WTC11 (cell line): ENCODE data around the gene TRIM10. TPM values are rescaled to one million over a fixed set of nuclear protein-coding genes. Genes with fewer than 3 reads are reported as not detected.

Source experiments
- ATAC-seq: fragments of 200-7000 bp; cut with Tn5 transposase; 2 replicates; pipeline ENCODE4 v1.10.0; 2021; ENCODE audit warnings: mild to moderate bottlenecking, moderate library complexity
- CTCF ChIA-PET: fragments of 300-600 bp; sonication (Branson Sonifier 250); formaldehyde crosslinking; loops from one replicate; lab custom pipeline; 2021; ENCODE audit warnings: antibody characterized with exemption; lab: Charles Lee
- POLR2A ChIA-PET: fragments of 350-600 bp; sonication (Branson Sonifier 250); formaldehyde crosslinking; loops from one replicate; lab custom pipeline; 2021; ENCODE audit warnings: antibody characterized with exemption; lab: Charles Lee
- DNase-seq: peaks from one replicate; pipeline ENCODE4 v3.0.0; 2021; ENCODE audit warnings: low spot score
- H3K27ac Mint-ChIP-seq: 2 replicates; pipeline ENCODE4 v1.8.0; 2021; ENCODE audit warnings: mixed read lengths
- H3K27me3 Mint-ChIP-seq: 2 replicates; pipeline ENCODE4 v1.8.0; 2021; ENCODE audit warnings: low read depth, mild to moderate bottlenecking, moderate library complexity, mixed read lengths
- H3K36me3 Mint-ChIP-seq: 2 replicates; pipeline ENCODE4 v1.8.0; 2021; ENCODE audit warnings: mixed read lengths
- H3K4me1 Mint-ChIP-seq: 2 replicates; pipeline ENCODE4 v1.8.0; 2022; ENCODE audit warnings: mixed read lengths
- H3K4me3 Mint-ChIP-seq: 2 replicates; pipeline ENCODE4 v1.8.0; 2021; ENCODE audit warnings: mild to moderate bottlenecking, moderate library complexity, mixed read lengths
- H3K9me3 Mint-ChIP-seq: 2 replicates; pipeline ENCODE4 v1.8.0; 2021; ENCODE audit warnings: mixed read lengths
- CBFB ChIP-seq: sonication (generic); formaldehyde crosslinking; IDR thresholded peaks from 2 replicates; pipeline ENCODE4 v1.8.1; 2022; ENCODE audit warnings: mild to moderate bottlenecking, low read depth, missing genetic modification reagents
- EMX1 ChIP-seq: fragments of 250-450 bp; sonication (Bioruptor Pico); IDR thresholded peaks from 2 replicates; pipeline ENCODE4 v1.8.0; 2021; ENCODE audit warnings: mild to moderate bottlenecking
- ETV6 ChIP-seq: sonication (generic); formaldehyde crosslinking; IDR thresholded peaks from 2 replicates; pipeline ENCODE4 v1.8.1; 2022; ENCODE audit warnings: mild to moderate bottlenecking, missing genetic modification reagents
- GRHL2 ChIP-seq: fragments of 250-450 bp; sonication (Bioruptor Pico); IDR thresholded peaks from 2 replicates; pipeline ENCODE4 v1.8.0; 2022; ENCODE audit warnings: mild to moderate bottlenecking, moderate library complexity; ENCODE audit not compliant: insufficient replicate concordance, severe bottlenecking
- HMGA2 ChIP-seq: fragments of 250-450 bp; sonication (Bioruptor Pico); IDR thresholded peaks from 2 replicates; pipeline ENCODE4 v1.4.0; 2021; ENCODE audit warnings: mild to moderate bottlenecking, moderate library complexity
- IRF2 ChIP-seq: sonication (generic); formaldehyde crosslinking; IDR thresholded peaks from 2 replicates; pipeline ENCODE4 v1.8.0; 2022; ENCODE audit warnings: low read depth, missing genetic modification reagents, borderline replicate concordance
- KAT7 ChIP-seq: sonication (generic); formaldehyde crosslinking; IDR thresholded peaks from 2 replicates; pipeline ENCODE4 v1.8.1; 2023; ENCODE audit warnings: missing genetic modification reagents, mild to moderate bottlenecking, borderline replicate concordance
- NR1H2 ChIP-seq: sonication (generic); formaldehyde crosslinking; IDR thresholded peaks from 2 replicates; pipeline ENCODE4 v1.9.0; 2021; ENCODE audit warnings: mild to moderate bottlenecking, moderate library complexity, missing genetic modification reagents
- SOX15 ChIP-seq: fragments of 250-450 bp; sonication (Bioruptor Pico); IDR thresholded peaks from 2 replicates; pipeline ENCODE4 v1.9.0; 2021; ENCODE audit warnings: mild to moderate bottlenecking
- TCF7 ChIP-seq: sonication (generic); formaldehyde crosslinking; IDR thresholded peaks from 2 replicates; pipeline ENCODE4 v1.8.0; 2022; ENCODE audit warnings: mild to moderate bottlenecking, low read depth, missing genetic modification reagents, moderate library complexity
- TP53 ChIP-seq: sonication (generic); formaldehyde crosslinking; IDR thresholded peaks from 2 replicates; pipeline ENCODE4 v1.8.1; 2023; ENCODE audit warnings: mild to moderate bottlenecking, missing genetic modification reagents
- ZNF138 ChIP-seq: sonication (generic); formaldehyde crosslinking; conservative IDR thresholded peaks from 2 replicates; pipeline ENCODE4 v1.8.1; 2022; ENCODE audit warnings: mild to moderate bottlenecking, moderate library complexity, missing genetic modification reagents
- ZNF396 ChIP-seq: fragments of 250-450 bp; sonication (Bioruptor Pico); IDR thresholded peaks from 2 replicates; pipeline ENCODE4 v1.8.0; 2021; ENCODE audit warnings: mild to moderate bottlenecking, moderate library complexity, borderline replicate concordance
- ZNF416 ChIP-seq: fragments of 250-450 bp; sonication (Bioruptor Pico); IDR thresholded peaks from 2 replicates; pipeline ENCODE4 v1.9.0; 2021; ENCODE audit warnings: mild to moderate bottlenecking, inconsistent platforms
- total RNA-seq: library from RNA; stranded (reverse); gene quantifications from 3 replicates; pipeline ENCODE4 v1.2.3, GENCODE V29; 2021
- TF ChIP-seq, protein P1 (sequence below): sonication (generic); formaldehyde crosslinking; IDR thresholded peaks from 2 replicates; pipeline ENCODE4 v1.8.1; 2023; ENCODE audit warnings: mild to moderate bottlenecking, moderate library complexity, missing genetic modification reagents
- TF ChIP-seq, protein P2 (sequence below): sonication (generic); formaldehyde crosslinking; IDR thresholded peaks from 2 replicates; pipeline ENCODE4 v1.8.1; 2022; ENCODE audit warnings: mild to moderate bottlenecking, missing genetic modification reagents, moderate library complexity, borderline replicate concordance
- TF ChIP-seq, protein P3 (sequence below): fragments of 250-450 bp; sonication (Bioruptor Pico); IDR thresholded peaks from 2 replicates; pipeline ENCODE4 v1.9.0; 2021; ENCODE audit warnings: mild to moderate bottlenecking
- TF ChIP-seq, protein P4 (sequence below): fragments of 250-450 bp; sonication (Bioruptor Pico); IDR thresholded peaks from 2 replicates; pipeline ENCODE4 v2.1.2; 2022; ENCODE audit warnings: mild to moderate bottlenecking, moderate library complexity
- TF ChIP-seq, protein P5 (sequence below): sonication (generic); formaldehyde crosslinking; IDR thresholded peaks from 2 replicates; pipeline ENCODE4 v1.8.1; 2023; ENCODE audit warnings: mild to moderate bottlenecking, missing genetic modification reagents
- TF ChIP-seq, protein P6 (sequence below): fragments of 200-600 bp; IDR thresholded peaks from 2 replicates; pipeline ENCODE4 v1.8.0; 2022; ENCODE audit warnings: antibody characterized with exemption
- TF ChIP-seq, protein P7 (sequence below): sonication (generic); formaldehyde crosslinking; conservative IDR thresholded peaks from 2 replicates; pipeline ENCODE4 v1.8.1; 2022; ENCODE audit warnings: mild to moderate bottlenecking, missing genetic modification reagents
- TF ChIP-seq, protein P8 (sequence below): fragments of 250-450 bp; sonication (Bioruptor Pico); IDR thresholded peaks from 2 replicates; pipeline ENCODE4 v1.8.0; 2021; ENCODE audit warnings: mild to moderate bottlenecking

TRIM10 gene
- total RNA-seq, 1 experiment from 2014 or later, result 0.22 TPM

DNA sequence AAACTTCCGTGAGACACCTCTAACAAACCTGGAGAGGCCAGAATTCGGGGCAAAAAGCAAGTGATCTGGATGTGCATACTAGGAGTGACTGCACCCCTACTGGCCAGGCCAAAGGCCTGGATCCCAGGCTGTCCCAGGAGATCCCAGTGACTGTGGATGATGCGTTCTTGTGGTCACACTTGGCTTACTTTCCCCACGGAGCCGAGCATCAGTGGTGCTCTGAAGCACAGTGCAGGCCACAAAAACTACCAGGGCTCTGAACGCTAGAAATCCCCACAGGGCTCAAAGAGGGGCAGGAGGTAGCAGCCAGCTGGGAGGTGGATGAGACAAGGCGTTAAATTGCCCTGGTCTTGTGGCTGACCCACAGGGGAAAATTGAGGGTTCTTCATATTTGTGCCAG is 45.1 kb upstream of the TRIM10 start (continued):
- TF ChIP-seq, protein P1, sequence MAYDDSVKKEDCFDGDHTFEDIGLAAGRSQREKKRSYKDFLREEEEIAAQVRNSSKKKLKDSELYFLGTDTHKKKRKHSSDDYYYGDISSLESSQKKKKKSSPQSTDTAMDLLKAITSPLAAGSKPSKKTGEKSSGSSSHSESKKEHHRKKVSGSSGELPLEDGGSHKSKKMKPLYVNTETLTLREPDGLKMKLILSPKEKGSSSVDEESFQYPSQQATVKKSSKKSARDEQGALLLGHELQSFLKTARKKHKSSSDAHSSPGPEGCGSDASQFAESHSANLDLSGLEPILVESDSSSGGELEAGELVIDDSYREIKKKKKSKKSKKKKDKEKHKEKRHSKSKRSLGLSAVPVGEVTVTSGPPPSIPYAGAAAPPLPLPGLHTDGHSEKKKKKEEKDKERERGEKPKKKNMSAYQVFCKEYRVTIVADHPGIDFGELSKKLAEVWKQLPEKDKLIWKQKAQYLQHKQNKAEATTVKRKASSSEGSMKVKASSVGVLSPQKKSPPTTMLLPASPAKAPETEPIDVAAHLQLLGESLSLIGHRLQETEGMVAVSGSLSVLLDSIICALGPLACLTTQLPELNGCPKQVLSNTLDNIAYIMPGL (CRISPR knock-in tag), result no peak
- TF ChIP-seq, protein P2, sequence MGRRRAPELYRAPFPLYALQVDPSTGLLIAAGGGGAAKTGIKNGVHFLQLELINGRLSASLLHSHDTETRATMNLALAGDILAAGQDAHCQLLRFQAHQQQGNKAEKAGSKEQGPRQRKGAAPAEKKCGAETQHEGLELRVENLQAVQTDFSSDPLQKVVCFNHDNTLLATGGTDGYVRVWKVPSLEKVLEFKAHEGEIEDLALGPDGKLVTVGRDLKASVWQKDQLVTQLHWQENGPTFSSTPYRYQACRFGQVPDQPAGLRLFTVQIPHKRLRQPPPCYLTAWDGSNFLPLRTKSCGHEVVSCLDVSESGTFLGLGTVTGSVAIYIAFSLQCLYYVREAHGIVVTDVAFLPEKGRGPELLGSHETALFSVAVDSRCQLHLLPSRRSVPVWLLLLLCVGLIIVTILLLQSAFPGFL (CRISPR knock-in tag), result no peak
- TF ChIP-seq ZNF416 (CRISPR knock-in tag) (no peak), ZNF396 (CRISPR knock-in tag) (no peak), NR1H2 (CRISPR knock-in tag) (no peak), EMX1 (CRISPR knock-in tag) (no peak), TP53 (no peak)

DNA sequence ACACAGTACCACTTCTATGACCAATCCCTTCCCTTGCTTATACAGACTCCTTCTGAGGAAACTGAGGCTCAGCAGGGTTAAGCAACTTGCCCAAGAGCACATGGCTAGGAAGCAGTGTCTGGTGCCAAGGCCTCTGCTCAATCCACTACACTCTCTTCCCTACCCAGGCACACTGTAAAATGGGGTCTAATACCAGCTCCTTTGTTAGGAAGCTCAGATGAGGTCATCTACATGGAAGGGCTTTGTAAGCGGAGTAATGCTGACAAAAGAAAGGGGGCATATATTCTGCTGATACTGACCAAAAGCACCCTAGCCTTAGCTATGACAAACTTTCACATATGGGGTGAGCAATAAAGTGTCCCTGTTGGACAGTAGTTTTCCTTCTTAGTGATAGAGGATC is 43.1 kb upstream of the TRIM10 start:
- H3K36me3 Mint-ChIP-seq, result peaks cover 14% of the 10 kb centered on the region

More for the DNA sequence above, 43.1 kb upstream of the TRIM10 start:
- no peaks in the 10 kb centered on the region for H3K9me3 Mint-ChIP-seq
- TF ChIP-seq, protein P2 (CRISPR knock-in tag), result no peak
- TF ChIP-seq EMX1 (CRISPR knock-in tag) (no peak), SOX15 (CRISPR knock-in tag) (no peak), TP53 (no peak), KAT7 (CRISPR knock-in tag) (no peak), TCF7 (CRISPR knock-in tag) (no peak), HMGA2 (CRISPR knock-in tag) (no peak), IRF2 (CRISPR knock-in tag) (no peak), ZNF138 (CRISPR knock-in tag) (no peak), GRHL2 (CRISPR knock-in tag) (no peak), ETV6 (no peak), CBFB (no peak)
- TF ChIP-seq, protein P3, sequence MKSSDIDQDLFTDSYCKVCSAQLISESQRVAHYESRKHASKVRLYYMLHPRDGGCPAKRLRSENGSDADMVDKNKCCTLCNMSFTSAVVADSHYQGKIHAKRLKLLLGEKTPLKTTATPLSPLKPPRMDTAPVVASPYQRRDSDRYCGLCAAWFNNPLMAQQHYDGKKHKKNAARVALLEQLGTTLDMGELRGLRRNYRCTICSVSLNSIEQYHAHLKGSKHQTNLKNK, result no peak
- TF ChIP-seq, protein P4, sequence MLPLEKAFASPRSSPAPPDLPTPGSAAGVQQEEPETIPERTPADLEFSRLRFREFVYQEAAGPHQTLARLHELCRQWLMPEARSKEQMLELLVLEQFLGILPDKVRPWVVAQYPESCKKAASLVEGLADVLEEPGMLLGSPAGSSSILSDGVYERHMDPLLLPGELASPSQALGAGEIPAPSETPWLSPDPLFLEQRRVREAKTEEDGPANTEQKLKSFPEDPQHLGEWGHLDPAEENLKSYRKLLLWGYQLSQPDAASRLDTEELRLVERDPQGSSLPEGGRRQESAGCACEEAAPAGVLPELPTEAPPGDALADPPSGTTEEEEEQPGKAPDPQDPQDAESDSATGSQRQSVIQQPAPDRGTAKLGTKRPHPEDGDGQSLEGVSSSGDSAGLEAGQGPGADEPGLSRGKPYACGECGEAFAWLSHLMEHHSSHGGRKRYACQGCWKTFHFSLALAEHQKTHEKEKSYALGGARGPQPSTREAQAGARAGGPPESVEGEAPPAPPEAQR (CRISPR knock-in tag), result no peak
- TF ChIP-seq, protein P5, sequence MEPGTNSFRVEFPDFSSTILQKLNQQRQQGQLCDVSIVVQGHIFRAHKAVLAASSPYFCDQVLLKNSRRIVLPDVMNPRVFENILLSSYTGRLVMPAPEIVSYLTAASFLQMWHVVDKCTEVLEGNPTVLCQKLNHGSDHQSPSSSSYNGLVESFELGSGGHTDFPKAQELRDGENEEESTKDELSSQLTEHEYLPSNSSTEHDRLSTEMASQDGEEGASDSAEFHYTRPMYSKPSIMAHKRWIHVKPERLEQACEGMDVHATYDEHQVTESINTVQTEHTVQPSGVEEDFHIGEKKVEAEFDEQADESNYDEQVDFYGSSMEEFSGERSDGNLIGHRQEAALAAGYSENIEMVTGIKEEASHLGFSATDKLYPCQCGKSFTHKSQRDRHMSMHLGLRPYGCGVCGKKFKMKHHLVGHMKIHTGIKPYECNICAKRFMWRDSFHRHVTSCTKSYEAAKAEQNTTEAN (CRISPR knock-in tag), result no peak
- TF ChIP-seq, protein P6, sequence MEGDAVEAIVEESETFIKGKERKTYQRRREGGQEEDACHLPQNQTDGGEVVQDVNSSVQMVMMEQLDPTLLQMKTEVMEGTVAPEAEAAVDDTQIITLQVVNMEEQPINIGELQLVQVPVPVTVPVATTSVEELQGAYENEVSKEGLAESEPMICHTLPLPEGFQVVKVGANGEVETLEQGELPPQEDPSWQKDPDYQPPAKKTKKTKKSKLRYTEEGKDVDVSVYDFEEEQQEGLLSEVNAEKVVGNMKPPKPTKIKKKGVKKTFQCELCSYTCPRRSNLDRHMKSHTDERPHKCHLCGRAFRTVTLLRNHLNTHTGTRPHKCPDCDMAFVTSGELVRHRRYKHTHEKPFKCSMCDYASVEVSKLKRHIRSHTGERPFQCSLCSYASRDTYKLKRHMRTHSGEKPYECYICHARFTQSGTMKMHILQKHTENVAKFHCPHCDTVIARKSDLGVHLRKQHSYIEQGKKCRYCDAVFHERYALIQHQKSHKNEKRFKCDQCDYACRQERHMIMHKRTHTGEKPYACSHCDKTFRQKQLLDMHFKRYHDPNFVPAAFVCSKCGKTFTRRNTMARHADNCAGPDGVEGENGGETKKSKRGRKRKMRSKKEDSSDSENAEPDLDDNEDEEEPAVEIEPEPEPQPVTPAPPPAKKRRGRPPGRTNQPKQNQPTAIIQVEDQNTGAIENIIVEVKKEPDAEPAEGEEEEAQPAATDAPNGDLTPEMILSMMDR, result no peak
- TF ChIP-seq, protein P7, sequence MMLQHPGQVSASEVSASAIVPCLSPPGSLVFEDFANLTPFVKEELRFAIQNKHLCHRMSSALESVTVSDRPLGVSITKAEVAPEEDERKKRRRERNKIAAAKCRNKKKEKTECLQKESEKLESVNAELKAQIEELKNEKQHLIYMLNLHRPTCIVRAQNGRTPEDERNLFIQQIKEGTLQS (CRISPR knock-in tag), result no peak
- TF ChIP-seq, protein P8, sequence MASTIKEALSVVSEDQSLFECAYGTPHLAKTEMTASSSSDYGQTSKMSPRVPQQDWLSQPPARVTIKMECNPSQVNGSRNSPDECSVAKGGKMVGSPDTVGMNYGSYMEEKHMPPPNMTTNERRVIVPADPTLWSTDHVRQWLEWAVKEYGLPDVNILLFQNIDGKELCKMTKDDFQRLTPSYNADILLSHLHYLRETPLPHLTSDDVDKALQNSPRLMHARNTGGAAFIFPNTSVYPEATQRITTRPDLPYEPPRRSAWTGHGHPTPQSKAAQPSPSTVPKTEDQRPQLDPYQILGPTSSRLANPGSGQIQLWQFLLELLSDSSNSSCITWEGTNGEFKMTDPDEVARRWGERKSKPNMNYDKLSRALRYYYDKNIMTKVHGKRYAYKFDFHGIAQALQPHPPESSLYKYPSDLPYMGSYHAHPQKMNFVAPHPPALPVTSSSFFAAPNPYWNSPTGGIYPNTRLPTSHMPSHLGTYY (CRISPR knock-in tag), result no peak
- TF ChIP-seq, all 79 proteins: peak for 0
- POLR2A ChIA-PET, result interaction anchor here (1.0 kb wide), 1 partner anchor 9 kb away, joined by 3 read pairs; the partner anchor contains the start of gene TRIM26
- no peak for DNase-seq
- Mint-ChIP-seq H3K4me3 (no peak overlapping the region), H3K4me1 (peaks cover 71% of the 10 kb centered on the region), H3K27ac (no peak overlapping the region), H3K27me3 (peaks cover 3% of the 10 kb centered on the region; the same call in 1 of the 2 replicates)
- CTCF ChIA-PET, result interaction anchor here (1.0 to 1.4 kb wide), 2 partner anchors 15 to 130 kb away, joined by 3 to 4 read pairs; no protein-coding TSS in a partner anchor
- no peak for ATAC-seq
